ENCODE measurements around the gene ACSL5.
"Not testable (repeated sequence)": the region's sequence is repeated elsewhere in the genome, so short reads cannot be mapped to it uniquely, and the experiment has no call there.

DNA sequence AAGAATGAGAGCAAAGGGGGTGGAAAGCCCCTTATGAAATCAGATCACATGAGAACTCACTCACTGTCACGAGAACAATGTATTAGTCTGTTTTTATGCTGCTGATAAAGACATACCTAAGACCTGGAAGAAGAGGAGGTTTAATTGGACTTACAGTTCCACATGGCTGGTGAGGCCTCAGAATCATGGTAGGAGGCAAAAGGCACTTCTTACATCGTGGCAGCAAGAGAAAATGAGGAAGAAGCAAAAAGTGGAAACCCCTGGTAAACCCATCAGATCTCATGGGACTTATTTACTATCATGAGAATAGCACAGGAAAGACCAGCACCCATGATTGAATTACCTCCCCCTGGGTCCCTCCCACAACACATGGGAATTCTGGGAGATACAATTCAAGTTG, 32.9 kb downstream of the ACSL5 start:
- TF ChIP-seq, protein P1, sequence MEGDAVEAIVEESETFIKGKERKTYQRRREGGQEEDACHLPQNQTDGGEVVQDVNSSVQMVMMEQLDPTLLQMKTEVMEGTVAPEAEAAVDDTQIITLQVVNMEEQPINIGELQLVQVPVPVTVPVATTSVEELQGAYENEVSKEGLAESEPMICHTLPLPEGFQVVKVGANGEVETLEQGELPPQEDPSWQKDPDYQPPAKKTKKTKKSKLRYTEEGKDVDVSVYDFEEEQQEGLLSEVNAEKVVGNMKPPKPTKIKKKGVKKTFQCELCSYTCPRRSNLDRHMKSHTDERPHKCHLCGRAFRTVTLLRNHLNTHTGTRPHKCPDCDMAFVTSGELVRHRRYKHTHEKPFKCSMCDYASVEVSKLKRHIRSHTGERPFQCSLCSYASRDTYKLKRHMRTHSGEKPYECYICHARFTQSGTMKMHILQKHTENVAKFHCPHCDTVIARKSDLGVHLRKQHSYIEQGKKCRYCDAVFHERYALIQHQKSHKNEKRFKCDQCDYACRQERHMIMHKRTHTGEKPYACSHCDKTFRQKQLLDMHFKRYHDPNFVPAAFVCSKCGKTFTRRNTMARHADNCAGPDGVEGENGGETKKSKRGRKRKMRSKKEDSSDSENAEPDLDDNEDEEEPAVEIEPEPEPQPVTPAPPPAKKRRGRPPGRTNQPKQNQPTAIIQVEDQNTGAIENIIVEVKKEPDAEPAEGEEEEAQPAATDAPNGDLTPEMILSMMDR (conservative IDR thresholded peaks at IDR 0.05): not testable (repeated sequence)
- not testable (repeated sequence) for TF ChIP-seq ZFX (IDR thresholded peaks at IDR 0.05)
